ENCODE measurements around the gene TIGD3.

DNA sequence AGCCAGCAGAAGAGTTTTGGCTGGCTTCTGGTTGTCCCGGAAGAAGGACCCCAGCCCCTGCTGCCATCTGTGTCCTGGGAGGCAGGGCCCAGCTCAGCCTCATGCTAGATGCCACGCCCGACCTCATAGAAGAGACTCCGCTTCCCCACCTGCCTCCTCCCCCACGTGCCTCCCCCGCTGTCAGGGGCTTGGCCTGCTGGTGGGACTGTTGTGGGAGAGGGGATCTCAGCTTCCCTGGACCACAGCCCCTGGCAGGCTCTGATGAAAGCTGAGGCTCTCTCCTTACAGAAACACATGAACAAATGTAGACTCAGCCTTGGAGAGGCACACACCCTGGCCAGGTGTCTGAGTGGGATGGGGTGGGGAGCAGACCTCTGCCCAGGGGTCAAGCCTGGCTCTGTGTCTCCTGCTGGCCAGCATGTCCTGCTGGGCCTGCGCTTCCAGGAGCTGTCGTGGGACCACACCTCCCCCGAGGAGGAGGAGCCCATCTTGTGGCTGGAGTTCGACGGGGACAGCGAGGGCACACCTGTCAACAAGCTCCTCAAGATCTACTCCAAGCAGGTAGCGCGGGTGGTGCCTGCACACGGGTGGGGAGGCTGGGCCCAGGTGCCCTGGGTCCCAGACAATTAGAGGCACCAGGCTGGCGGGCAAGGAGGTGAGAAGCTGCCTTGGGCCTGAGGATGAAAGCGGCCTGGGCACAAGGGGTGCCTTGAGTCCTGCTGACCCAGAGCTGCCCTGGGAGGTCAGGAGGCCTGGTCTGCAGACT is 45.9 kb downstream of the TIGD3 start:
- TF ChIP-seq, protein P1, sequence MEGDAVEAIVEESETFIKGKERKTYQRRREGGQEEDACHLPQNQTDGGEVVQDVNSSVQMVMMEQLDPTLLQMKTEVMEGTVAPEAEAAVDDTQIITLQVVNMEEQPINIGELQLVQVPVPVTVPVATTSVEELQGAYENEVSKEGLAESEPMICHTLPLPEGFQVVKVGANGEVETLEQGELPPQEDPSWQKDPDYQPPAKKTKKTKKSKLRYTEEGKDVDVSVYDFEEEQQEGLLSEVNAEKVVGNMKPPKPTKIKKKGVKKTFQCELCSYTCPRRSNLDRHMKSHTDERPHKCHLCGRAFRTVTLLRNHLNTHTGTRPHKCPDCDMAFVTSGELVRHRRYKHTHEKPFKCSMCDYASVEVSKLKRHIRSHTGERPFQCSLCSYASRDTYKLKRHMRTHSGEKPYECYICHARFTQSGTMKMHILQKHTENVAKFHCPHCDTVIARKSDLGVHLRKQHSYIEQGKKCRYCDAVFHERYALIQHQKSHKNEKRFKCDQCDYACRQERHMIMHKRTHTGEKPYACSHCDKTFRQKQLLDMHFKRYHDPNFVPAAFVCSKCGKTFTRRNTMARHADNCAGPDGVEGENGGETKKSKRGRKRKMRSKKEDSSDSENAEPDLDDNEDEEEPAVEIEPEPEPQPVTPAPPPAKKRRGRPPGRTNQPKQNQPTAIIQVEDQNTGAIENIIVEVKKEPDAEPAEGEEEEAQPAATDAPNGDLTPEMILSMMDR (conservative IDR thresholded peaks at IDR 0.05 in 1 of 2, IDR thresholded peaks at IDR 0.05 in 1 of 2; ENCODE audit: low read depth in 1 of 2, low read length in 2 of 2), result no peak
- TF ChIP-seq EZH2 (IDR thresholded peaks at IDR 0.05; ENCODE audit: low read length, missing control alignments), result no peak
